GM21619 (cell line): Measurements from ENCODE around the gene CAMSAP1.
"Not testable (repeated sequence)": the region's sequence is repeated elsewhere in the genome, so short reads cannot be mapped to it uniquely, and the experiment has no call there.

Experiments
- ATAC-seq: cut with Tn5 transposase; IDR thresholded peaks from one replicate; pipeline ENCODE4 v1.9.1; 2021; ENCODE audit not compliant: unreplicated experiment

The CAMSAP1 gene

DNA sequence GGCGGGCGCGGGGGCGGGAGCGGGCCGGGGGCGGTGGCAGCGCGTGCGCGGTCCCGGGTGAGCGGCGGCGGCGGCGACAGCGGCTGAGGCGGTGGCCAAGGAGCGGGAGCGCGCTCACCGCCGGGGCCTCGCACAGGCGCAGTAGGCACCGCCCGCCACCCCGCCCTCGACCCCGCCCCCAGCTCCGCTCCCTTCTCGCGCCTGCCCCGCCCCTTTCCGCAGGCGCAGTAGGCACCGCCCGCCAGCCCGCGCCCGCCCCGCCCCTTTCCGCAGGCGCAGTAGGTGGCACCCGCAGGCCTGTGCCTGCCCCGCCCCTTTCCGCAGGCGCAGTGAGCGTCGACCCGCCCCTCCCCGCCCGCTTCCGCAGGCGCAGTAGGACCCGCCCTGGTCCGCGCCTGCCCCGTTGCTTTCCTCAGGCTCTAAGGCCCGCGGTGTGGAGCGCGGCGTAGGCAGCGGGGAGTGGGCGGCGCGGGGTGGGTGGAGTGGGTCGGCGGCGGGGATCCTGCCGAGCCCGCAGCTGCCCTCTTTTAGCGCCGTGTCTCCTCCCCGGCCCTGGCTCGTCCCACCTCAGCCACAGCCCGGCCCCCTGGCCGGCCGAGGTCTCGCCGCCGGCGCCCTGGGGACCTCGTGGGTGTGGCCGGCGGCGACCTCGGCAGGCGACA, at the start of gene CAMSAP1:
Gene CAMSAP1 (minus strand): TSS at position 116 of the 662 bp plus-strand sequence. CDS start 387 bp downstream, outside the sequence.
- peak; percentile 59 for ATAC-seq

GRCh38 chr9:135956802-135957174, 49.4 kb upstream of the CAMSAP1 start:
- no peak for ATAC-seq

DNA sequence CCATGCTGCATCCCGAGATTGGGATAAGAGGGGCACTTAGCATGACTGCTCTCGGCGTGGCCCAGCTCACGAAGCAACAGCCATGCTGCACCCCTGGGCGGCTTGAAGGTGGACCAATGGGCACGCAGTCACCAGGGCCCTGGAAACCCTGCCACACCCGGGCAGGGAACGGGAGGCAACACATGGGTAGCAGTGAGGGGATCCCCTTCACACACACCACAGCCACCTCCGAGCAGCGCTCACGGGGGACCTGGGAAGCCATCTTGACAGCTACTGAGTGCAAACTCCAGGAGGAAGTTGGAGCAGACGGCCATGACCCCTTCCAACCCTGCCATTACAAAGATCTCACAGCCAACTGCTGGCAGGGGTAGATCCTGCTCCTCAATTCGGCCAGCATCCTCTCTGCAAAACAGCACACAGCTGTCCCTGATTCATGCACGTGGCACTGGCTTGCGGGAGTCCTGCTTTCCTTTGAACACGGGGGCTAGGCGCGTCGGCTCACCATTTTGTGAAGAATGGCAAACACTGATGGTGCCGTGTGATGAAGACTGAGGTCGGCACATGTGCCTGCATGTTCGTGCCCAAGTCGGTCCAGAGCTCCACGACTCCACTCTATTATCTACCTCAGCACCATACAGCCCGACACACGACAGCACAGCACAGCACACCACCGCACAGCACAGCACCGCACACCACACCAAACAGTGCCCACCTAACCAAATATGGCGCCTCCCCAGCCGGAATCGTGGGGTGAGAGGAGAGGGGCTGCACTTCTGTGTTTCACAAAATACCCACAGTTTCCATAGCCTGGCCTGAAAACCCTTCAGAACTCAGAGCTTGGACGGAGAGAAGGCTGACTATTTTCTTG, 48.8 kb upstream of the CAMSAP1 start:
- ATAC-seq, result no peak

DNA sequence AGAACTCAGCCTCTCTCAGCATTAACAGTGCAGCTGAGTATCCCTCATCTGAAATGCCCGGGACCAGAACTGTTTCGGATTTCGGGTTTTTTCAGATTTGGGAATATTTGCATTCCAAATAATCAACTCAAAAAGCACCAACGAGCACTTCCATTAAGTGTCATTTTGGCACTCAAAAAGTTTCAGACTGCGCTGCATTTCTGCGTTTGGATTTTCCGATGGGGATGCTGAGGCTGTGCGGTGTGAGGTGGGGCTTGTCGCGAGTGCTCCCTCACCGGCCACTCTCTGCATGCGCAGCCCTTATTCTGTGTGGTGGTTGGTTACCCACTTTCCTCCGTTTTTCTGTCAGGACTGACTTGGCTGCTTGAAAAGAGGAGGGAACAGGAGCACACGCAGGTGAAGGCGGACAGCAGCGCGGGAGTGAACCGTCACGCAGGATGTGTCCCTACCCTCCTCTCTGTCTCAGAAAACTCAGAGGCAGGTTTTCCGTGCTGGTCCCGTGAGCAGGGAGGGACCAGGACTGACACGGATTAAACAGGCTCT, 45.4 kb upstream of the CAMSAP1 start:
- ATAC-seq, result no peak

GRCh38 chr9:135951889-135952663, 44.7 kb upstream of the CAMSAP1 start:
- ATAC-seq, result no peak

DNA sequence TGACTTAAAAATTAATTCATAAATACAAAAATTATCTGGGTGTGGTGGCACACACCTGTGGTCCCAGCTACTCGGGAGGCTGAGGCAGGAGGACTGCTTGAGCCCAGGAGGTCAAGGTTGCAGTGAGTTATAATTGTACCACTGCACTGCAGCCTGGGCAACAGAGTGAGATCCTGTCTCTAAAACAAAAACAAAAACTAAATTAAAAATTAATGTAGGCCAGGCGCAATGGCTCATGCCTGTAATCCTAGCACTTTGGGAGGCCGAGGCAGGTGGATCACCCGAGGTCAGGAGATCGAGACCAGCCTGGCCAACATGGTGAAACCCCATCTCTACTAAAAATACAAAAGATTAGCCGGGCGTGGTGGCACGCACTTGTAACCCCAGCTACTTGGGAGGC, 44.0 kb upstream of the CAMSAP1 start:
- ATAC-seq, result not testable (repeated sequence)

- not testable (repeated sequence) for ATAC-seq
Measured at GRCh38 chr9:135950841-135951240, 43.5 kb upstream of the CAMSAP1 start.

DNA sequence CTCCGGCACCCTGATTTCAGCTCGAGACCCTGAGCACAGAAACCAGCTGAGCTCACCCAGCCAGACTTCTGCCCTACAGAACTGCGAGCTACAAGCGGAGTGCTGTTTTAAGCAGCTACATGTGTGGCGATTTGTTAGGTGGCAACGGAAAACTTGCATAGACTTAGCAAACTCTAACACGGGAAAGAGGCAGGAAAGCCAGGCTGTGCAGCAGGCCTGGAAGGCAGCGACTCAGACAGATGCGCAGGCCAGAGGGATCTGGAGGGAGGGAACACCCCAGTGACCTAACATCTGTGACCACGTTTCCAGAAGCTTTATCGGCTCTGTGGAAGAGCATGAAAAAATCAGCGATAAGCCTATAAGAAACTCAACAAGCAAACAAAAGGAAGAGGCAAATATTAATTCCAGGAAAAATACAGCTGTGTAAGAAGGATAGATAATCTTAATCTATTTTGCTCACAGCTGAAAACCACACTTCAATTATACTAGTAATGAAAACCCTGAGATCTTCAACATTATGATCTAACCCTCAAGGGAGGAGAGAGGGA, 42.9 kb upstream of the CAMSAP1 start:
- no peak for ATAC-seq

DNA sequence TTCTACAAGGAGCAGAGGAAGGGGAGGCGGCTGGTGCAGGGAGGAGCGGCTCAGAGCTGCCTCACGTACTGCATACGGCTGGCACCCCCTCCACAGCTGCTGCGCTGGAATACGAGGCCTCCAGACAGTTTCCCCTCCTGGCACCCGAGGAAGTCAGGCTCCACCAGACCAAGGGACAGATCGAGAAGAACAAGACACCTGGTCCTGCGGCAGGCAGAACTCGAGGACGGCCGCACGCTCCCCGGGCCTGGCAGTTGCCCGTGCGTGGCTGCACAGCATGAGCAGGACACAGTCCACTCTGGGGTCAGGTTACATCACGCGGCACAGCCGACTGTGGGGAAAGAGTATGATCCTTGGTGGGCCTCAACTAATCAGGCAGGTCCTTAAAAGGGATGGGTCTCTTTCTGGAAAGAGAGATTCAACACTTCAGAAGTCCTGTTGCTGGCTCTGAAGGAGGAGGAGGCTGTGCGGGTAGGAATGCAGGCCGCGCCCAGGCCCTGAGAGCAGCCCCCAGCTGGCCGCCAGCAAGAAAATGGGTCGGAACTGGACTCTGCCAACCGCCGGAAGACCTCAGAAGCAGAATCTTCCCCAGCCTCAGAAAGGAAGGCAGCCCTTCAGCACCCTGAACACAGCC, 42.3 kb upstream of the CAMSAP1 start:
- no peak for ATAC-seq

DNA sequence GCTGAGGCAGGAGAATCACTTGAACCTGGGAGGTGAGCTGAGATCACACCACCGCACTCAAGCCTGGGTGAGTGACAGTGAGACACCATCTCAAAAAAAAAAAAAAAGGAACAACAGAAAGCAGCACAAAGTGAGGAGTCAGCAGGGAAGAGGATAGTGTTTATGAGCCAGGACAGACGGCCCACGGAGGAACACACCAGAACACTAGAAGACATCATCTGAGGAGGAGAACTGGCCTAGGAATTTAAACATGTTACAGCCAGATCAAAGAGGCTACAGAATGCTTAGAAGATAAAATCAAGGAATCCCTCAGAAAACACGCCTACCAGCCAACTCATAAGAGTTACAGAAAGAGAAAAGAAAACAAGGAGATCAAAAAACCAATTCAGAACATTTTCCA, 41.6 kb upstream of the CAMSAP1 start:
- no peak for ATAC-seq

- ATAC-seq, result no peak
Measured at GRCh38 chr9:135948446-135948845, 41.1 kb upstream of the CAMSAP1 start.

- ATAC-seq, result no peak
Measured at GRCh38 chr9:135947582-135947981, 40.2 kb upstream of the CAMSAP1 start.

- ATAC-seq, result not testable (repeated sequence)
Measured at GRCh38 chr9:135947105-135947504, 39.8 kb upstream of the CAMSAP1 start.

GRCh38 chr9:135946392-135946994, 39.1 kb upstream of the CAMSAP1 start:
- no peak for ATAC-seq

GRCh38 chr9:135945969-135946368, 38.6 kb upstream of the CAMSAP1 start:
- ATAC-seq, result no peak

GRCh38 chr9:135944444-135945252, 37.3 kb upstream of the CAMSAP1 start:
- ATAC-seq, result no peak

GRCh38 chr9:135943604-135944003, 36.3 kb upstream of the CAMSAP1 start:
- ATAC-seq, result not testable (repeated sequence)

DNA sequence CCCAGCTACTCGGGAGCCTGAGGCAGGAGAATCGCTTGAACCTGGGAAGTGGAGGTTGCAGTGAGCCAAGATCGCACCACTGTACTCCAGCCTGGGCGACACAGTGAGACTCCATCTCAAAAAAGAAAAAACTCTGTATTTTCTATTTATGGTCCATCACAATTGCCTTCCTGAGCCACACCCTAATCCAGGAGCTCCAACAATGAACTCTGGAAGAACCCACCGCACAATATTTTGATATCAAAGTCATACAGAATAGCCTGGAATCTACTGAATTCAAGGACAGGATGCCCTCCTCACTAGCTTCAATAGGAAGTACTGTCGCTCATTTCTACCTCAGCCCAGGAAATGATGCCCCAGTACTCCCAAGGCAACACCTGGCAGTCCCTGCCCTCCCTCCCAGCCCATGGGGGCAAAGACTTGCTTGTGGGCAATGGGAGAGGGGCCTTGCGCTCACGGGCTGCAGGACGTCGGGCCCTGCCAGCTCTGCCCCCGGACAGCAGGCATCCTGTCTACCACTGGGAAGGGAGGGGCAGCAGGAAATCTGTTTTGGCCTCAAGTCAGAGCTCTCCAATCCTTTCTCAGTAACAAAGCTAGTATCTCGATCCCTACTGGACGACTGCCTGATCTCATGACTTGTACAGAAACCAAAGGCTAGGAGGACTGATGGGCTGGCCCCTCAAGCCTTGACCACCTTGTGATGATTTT, 34.1 kb upstream of the CAMSAP1 start:
- no peak for ATAC-seq
